Stimulated activated CD4-positive, alpha-beta T cell treated with anti-CD3 and anti-CD28 coated beads, Interleukin-15, amount 100 ng/mL, for 1 hour (primary cell): ENCODE data around the gene DDX52.
A peak's percentile ranks its signal among the peaks of the same experiment; 100 is the strongest.
"Not testable (repeated sequence)": the region's sequence is repeated elsewhere in the genome, so short reads cannot be mapped to it uniquely, and the experiment has no call there.

ENCODE experiments used
- DNase-seq, 2 donors: peaks; one replicate each; pipeline ENCODE4 v3.0.0-alpha.2; 2020; ENCODE audit warnings: low read depth in 1 of 2, low spot score in 1 of 2

DDX52 gene

GRCh38 chr17:37651849-37652248, 8.6 kb upstream of the DDX52 start:
- no peak for DNase-seq

- DNase-seq, result no peak
These were observed 7.3 kb upstream of the DDX52 start for GRCh38 chr17:37650419-37651003.

DNA sequence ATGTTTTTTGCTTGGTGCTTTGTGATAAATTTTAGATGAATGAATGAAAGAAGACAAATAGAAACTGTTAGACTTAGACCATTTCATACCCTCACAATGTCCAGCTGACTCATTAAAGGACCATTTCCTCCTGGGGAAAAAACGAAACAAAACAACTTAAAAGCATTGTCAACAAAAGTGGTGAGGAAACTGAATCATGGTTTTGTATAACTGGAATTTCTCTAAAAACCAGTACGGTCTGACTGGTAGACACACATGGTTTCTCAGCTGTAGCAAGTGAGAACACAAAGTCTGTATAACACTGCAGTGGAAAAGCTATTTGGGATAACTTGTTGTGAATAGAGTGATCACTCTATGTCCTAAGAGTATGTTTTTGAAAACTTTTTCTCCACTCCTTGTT, 5.3 kb upstream of the DDX52 start:
- no peak for DNase-seq

DNA sequence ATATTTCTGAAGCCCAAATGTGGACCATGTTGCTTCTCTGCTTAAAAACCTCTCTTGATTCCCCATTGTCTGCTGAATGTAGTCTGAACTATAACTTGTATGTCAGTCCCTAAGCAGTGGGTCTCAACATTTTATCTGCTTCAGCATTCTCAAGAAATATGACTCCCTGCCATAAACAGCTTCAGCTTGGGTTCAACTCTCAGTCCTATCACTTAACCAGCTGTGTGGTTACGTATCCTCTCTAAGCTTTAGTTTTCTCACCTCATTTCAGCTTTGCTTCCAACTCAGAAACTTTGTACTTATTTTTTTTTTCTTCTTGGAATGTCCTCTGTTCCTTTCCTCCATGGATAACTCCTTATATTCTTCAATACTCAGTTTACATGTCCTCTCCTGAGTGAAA, 4.6 kb upstream of the DDX52 start:
- no peak for DNase-seq

DNA sequence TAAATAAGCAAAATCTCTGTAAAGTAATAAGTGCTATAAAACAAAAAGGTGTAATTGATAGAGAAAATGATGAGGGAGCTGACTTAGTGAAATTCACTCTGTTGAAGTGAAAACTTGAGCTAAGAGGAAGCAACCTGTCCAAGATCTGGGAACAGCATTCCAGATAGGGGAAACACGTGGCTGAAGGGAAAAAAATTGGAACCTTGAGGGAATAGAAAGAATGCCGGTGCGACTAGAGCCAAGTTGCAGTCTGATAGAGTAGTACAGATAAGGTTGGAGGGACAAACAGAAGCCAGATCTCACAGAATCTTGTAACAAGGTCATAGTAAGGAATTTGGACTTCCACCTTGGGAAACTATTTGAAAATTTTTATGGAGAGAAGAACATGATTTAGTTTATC, 623 bp upstream of the DDX52 start:
- DNase-seq, result no peak

- DNase-seq, result no peak
These were observed 565 bp downstream of the DDX52 start for GRCh38 chr17:37642681-37643080.

DNA sequence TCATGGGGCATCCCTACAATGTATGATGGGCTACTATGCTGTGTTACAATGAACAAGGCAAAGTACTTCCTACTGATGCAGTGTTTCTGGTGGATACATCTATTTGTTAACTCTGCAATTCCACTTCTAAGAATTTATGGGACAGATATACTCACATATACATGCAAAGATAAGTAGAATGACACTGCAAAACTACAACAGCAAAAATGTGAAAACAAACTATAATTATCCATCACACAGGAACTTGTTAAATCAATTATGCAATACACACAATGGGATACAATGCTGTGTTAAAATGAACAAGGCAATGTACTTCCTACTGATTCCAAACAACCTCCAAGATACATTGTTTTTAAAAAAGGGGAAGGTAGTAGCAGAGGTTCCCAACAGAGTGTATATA, 3.2 kb downstream of the DDX52 start:
- no peak for DNase-seq

GRCh38 chr17:37637956-37638355, 5.3 kb downstream of the DDX52 start:
- DNase-seq, result no peak

GRCh38 chr17:37616430-37616829, 26.8 kb downstream of the DDX52 start:
- DNase-seq, result not testable (repeated sequence)

DNA sequence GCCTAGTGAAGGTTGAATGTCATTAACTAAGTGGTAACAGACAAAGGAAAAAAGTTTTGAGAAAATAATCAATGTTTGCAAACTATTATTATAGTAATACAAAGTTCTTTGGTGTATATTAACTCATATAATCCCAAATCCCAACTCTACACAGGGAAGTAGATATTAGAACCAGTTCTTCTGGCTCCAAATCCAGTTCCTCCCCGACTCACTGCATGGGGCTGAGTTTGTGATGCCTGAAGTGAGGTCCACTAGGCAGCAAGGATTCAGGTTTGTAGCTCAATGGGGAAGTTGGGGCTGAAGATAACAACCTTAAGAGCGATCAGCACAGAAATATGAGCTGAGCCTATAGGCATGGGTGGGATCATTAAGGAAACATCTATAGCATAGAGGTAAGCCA, 28.4 kb downstream of the DDX52 start:
- no peak for DNase-seq

DNA sequence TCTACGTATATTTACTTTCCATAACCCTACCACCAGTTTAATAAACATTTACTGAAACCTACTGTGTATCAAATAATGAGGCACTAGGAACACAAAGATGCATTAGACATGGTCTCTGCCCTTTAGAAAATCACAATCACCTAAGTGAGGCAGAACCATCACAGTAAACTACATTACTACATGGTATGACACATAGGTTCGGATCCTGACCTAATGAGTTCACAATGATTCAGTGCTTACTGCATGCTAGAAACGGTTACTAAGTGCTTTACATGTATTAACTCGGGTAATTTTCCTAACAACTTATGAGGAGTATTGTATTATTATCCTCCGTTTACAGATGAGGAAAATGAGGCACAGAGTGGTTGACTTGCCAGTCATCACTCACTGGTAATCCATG, 28.9 kb downstream of the DDX52 start:
- DNase-seq, result no peak

GRCh38 chr17:37610971-37611370, 32.3 kb downstream of the DDX52 start:
- DNase-seq, result no peak

- not testable (repeated sequence) for DNase-seq
These were observed 33.2 kb downstream of the DDX52 start for GRCh38 chr17:37610041-37610420.

- DNase-seq, result peak; percentile 92 to 93
These were observed 33.8 kb downstream of the DDX52 start, which contains the start of gene SYNRG for GRCh38 chr17:37609170-37610040. Gene SYNRG (minus strand): TSS chr17:37609418. CDS start chr17:37609355, 63 bp downstream.

DNA sequence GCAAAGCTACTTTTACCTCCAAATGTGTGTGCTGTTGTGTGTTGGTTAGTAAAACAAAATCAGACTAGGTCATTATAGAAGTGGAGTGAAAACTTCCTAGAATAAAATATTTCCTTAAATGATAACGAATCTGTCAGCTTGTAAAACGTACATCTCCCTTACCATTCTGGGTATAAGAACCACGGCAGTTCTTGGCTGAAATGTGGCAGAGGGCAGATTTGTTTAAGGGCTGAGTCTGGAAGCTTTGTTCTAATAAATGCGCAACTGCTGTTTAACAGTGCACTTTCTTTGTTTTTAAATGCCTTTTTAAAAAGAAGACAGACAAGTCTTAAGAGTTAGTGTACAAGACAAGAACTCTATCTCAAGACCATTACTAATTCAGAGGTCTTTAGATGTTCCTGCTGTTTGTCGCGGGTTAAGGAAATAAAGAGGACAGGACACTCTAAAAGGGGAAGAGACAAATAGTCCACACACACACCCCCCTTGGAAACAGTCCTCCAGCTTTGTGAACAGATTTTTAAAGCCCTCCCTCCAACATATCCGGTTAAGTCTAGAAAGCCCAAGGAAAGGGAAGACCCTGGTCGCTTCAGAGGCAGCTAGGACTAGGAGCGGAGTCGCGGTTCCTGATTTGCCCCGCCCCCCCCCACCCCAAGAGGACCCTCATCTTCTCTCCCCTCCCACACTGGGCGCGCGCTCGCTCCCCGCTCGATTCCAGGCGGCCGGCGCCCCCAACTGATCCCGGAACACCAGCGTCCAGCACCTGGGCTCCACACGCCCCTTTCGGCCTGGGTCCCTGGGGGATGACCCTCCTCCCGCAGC, 34.7 kb downstream of the DDX52 start:
- DNase-seq, result no peak

DNA sequence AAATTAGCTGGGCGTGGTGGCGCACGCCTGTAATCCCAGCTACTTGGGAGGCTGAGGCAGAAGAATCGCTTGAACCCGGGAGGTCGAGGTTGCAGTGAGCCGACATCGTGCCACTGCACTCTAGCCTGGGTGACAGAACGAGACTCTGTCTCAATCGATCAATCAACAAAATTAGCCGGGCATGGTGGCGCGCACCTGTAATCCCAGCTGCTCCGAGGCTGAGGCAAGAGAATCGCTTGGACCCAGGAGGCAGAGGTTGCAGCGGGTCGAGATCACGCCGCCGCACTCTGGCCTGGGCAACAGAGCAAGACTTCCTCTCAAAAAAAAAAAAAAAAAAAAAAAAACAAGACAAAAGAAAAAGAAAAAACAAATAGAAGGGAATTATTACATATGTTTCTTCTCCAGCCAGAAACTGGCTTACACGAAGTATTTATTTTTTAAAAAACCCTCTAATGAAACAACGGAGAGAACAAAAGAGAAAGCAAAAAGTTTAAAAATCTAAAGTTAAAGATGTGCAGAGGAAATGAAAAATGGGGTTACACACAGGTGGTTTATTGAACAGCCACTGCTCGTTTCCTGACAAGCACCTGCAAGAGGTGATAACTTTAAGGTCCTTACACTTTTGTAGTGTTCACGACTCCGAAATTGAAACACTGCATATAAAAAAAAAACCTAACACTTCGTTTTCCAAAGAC, 35.5 kb downstream of the DDX52 start:
- no peak for DNase-seq

DNA sequence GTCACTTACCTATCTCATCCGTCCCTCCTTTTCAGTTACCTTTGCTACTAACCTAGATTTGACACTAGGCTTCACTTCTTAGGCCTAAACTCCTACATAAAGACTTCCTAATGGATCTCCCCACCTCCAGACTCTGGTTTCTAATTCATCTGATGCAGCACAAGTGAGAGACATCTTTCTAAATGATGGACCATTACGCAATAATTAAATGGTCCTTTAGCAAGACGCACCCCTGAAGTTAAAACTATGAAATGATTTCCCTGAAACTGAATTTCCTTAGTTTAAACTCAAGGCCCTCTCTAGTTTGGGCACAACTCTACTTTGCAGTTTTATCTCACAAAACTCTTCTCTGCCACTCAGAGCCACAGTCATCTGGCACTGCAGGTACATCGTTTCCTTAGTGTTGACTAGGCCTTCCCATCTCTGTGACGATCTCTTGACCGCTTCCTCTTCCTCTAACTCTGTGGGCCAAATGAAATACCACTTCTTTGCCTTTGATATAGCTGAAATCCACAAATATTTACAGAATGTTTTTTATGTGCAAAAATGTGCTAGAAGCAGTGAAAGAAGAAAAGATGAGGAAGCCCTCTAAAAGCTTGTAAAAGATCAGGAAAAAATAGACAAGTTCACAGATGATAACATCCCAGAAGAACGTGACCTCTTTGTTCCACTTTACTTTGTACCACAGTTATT, 37.3 kb downstream of the DDX52 start:
- DNase-seq, result no peak

DNA sequence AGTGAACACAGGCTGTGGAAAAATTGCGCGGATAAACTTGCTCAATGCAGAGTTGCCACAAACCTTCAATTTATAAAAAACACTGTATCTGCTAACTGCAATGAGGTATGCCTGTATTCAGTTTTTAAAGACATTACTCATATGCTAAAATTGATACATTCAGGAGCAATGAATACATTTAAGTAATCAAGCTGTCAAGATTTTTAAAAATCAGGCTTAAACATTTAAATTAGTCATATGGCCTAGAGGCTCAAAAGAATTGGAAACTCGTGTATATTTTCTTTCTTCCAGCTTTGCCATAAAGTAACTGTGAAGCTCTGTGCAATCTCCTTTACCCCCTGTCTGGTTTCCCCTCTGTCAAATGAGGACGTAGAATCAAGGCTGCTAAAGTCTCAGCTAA, 38.2 kb downstream of the DDX52 start:
- DNase-seq, result no peak

DNA sequence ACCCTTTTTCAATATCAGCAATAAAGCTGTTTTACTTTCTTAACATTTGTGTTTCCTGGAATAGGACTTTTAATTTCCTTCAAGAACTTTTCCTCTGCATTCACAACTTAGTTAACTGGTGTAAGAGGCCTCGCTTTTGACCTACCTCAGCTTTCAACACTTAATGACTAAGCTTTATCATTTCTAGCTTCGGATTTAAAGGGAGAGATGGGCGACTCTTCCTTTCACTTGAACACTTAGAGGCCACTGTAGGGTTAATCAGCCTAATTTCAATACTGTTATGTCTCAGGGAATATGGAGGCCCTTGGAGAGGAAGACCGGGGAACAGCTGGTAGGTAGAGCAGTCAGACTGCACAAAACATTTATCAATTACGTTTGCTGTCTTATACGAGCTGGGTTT, 38.7 kb downstream of the DDX52 start:
- DNase-seq, result no peak

DNA sequence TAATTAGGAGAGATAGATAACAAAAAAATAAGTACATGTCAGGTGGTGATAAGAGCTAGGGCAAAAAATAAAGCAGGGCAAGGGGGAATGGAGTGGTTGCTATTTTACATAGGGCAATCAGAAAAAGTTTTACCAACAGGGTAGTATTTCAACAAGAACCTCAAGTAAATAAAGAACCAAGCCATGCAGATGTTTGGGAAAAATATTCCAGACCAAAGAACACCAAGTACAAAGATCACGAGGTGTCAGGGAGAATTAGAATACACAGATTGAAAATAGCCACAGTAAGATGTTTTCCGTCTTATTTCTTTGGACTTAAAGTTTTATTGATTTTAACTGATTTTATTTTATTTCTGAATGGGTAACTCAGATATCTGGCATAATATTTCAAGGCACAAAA, 45.1 kb downstream of the DDX52 start:
- no peak for DNase-seq

DNA sequence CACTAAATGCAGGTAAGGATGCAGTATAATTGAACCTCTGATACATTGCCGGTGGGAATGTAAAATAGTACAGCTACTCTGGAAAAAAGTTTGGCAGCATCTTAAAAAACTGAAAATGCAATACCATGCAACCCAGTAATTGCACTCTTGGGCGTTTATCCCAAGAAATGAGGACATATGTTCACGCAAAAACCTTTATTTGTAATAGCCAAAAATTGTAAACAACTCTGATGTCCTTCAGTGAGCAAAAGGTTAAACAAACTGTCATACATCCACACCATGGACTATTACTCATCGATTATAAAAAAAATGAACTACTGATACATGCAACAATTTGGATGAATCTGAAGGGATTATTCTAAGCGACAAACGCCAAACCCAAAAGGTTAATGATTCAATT, 51.0 kb downstream of the DDX52 start:
- no peak for DNase-seq
